Endothelial cell of umbilical vein (primary cell): ENCODE results near the gene LDLRAD3.

Experiments used
- JUN ChIP-seq: IDR thresholded peaks from 2 replicates; pipeline ENCODE4 v1.6.1; 2011; ENCODE audit warnings: borderline replicate concordance, low read depth; ENCODE audit not compliant: insufficient read length, insufficient read depth
- POLR2A ChIP-seq: IDR thresholded peaks from 2 replicates; pipeline ENCODE4 v1.6.1; 2012; ENCODE audit warnings: low read depth, mild to moderate bottlenecking, control low read depth, low read length
- POLR2AphosphoS5 ChIP-seq: IDR thresholded peaks from 2 replicates; pipeline ENCODE4 v1.6.1; 2012; ENCODE audit warnings: low read depth, mild to moderate bottlenecking, control low read depth, low read length, moderate library complexity; ENCODE audit not compliant: insufficient read depth
- TF ChIP-seq, protein P1 (sequence below), 2 donors: IDR thresholded peaks; 1 replicate in 1 of 2; 2 replicates in 1 of 2; pipeline ENCODE4 v1.5.1; 2011; ENCODE audit warnings: low read length in 2 of 2, mild to moderate bottlenecking in 2 of 2, moderate library complexity in 2 of 2, control low read depth in 1 of 2, inconsistent platforms in 1 of 2, low read depth in 1 of 2; ENCODE audit not compliant: insufficient read depth in 1 of 2; ENCODE audit errors: extremely low read depth in 1 of 2

DNA sequence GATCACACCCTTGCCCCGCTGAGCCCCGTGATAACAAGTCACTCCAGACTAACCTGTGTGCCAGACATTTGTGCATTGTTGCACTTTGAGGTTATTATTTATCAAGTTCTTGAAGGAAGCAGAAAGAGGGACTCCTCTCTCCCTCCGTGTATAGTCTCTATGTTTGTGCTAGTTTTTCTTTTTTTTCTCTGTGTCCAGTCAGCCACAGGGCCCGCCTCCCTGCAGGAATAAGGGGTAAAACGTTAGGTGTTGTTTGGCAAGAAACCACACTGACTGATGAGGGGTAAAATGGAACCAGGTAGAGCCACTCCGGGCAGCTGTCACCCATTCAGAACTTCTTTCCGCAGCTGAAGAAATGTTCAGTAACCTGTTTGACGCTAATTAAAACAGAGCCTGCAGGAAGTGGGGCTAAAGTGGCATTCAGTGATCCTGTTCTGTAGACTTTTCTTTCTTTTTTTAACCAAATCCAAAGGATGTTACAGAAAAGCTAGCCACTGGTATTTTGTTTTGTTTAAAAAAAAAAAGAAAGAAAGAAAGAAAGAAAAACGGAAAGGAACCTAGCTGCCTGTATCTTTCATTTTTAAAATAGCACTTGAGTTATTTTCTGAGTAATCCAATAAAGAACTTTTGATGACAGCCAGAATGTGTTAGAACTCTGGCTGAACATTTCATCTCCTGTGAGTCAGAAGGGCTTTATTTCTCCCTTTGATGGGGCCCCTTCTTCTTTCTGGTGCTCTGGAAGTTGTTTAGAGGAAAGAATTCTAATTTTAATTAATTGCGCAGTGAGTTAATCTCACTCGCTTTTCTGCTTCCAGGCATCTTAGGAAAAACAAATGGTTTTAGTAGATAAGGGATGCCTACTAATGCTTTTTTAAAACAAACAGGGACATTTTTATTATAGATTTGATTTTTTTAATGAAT is 287.2 kb downstream of the LDLRAD3 start:
- TF ChIP-seq, protein P1, sequence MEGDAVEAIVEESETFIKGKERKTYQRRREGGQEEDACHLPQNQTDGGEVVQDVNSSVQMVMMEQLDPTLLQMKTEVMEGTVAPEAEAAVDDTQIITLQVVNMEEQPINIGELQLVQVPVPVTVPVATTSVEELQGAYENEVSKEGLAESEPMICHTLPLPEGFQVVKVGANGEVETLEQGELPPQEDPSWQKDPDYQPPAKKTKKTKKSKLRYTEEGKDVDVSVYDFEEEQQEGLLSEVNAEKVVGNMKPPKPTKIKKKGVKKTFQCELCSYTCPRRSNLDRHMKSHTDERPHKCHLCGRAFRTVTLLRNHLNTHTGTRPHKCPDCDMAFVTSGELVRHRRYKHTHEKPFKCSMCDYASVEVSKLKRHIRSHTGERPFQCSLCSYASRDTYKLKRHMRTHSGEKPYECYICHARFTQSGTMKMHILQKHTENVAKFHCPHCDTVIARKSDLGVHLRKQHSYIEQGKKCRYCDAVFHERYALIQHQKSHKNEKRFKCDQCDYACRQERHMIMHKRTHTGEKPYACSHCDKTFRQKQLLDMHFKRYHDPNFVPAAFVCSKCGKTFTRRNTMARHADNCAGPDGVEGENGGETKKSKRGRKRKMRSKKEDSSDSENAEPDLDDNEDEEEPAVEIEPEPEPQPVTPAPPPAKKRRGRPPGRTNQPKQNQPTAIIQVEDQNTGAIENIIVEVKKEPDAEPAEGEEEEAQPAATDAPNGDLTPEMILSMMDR (IDR thresholded peaks at IDR 0.05; ENCODE audit: extremely low read depth in 1 of 2, insufficient read depth in 1 of 2, low read depth in 1 of 2, low read length in 2 of 2), result no peak
- TF ChIP-seq JUN (no peak), POLR2AphosphoS5 (no peak), POLR2A (no peak)
